OCI-LY3 (cell line): ENCODE data around the gene METTL6.
"Not testable (repeated sequence)": the region's sequence is repeated elsewhere in the genome, so short reads cannot be mapped to it uniquely, and the experiment has no call there.

Source experiments
- H2AFZ ChIP-seq: fragments of 200-600, 300-600 bp; shearing (Covaris generic); 2 replicates; pipeline ENCODE4 v1.6.0; 2014; ENCODE audit warnings: antibody characterized with exemption, low read depth, low read length
- H3K27ac ChIP-seq: fragments of 200-600, 300-600 bp; sonication (generic); 2 replicates; pipeline ENCODE4 v1.5.1; 2014; ENCODE audit warnings: mild to moderate bottlenecking, low read length, moderate library complexity, mixed read lengths
- H3K27me3 ChIP-seq: fragments of 200-600, 300-600 bp; sonication (generic); 2 replicates; pipeline ENCODE4 v1.6.1; 2014; ENCODE audit warnings: low read depth, low read length, mixed read lengths
- H3K36me3 ChIP-seq: fragments of 200-600, 300-600 bp; sonication (generic); replicated peaks from 2 replicates; pipeline ENCODE3; 2014; ENCODE audit warnings: low read depth, low read length, mixed read lengths
- H3K4me1 ChIP-seq: fragments of 300-600, 200-600 bp; sonication (generic); 2 replicates; pipeline ENCODE4 v1.6.1; 2014; ENCODE audit warnings: low read length, mixed read lengths
- H3K4me2 ChIP-seq: fragments of 200-600, 300-600 bp; sonication (generic); 2 replicates; pipeline ENCODE4 v1.6.1; 2014; ENCODE audit warnings: low read length, mixed read lengths
- H3K4me3 ChIP-seq: fragments of 300-600, 200-600 bp; sonication (generic); 2 replicates; pipeline ENCODE4 v1.5.1; 2014; ENCODE audit warnings: antibody characterized with exemption, mild to moderate bottlenecking, low read length, moderate library complexity
- H3K79me2 ChIP-seq: fragments of 300-600, 200-600 bp; shearing (Covaris generic); 2 replicates; pipeline ENCODE4 v1.6.1; 2014; ENCODE audit warnings: mild to moderate bottlenecking, low read length, mixed read lengths
- H3K9ac ChIP-seq: fragments of 300-600, 200-600 bp; shearing (Covaris generic); 2 replicates; pipeline ENCODE4 v1.6.0; 2014; ENCODE audit warnings: mild to moderate bottlenecking, low read length, moderate library complexity
- H3K9me3 ChIP-seq: fragments of 200-600, 300-600 bp; shearing (Covaris generic); 2 replicates; pipeline ENCODE4 v1.6.1; 2014; ENCODE audit warnings: low read length, mixed read lengths; ENCODE audit not compliant: insufficient read depth
- H4K20me1 ChIP-seq: fragments of 200-600, 300-600 bp; sonication (generic); 2 replicates; pipeline ENCODE4 v1.6.1; 2016; ENCODE audit warnings: low read length, mixed read lengths; ENCODE audit not compliant: insufficient read depth
- EZH2phosphoT487 ChIP-seq: fragments of 200-600 bp; shearing (Covaris generic); IDR thresholded peaks from 2 replicates; pipeline ENCODE4 v1.6.1; 2018; ENCODE audit warnings: antibody characterized with exemption, mixed run types, low read depth
- TF ChIP-seq, protein P1 (sequence below): fragments of 200-600, 300-600 bp; sonication (generic); IDR thresholded peaks from 2 replicates; pipeline ENCODE4 v1.5.1; 2014; ENCODE audit warnings: antibody characterized with exemption, low read length, low read depth

Gene METTL6

DNA sequence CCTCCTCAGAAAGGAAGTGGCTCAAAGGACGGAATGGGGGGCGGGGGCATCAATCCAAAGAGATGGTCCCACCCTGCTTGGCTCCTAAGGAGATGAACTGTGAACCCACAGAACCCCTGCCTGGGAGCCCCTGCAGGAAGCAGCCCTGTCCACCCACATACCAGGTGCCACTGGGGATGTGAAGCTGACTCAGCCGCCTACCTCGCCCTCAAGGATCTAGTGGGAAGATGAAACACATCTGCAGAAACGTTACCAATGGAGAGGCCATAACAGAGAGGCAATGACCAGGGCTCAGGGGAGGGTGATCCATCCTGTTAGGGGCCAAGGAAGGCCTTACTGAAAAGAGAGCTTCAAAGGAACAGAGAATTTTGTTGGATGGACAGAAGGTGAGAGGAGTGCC is 35.1 kb upstream of the METTL6 start:
- H3K4me3 ChIP-seq, result no peak overlapping the region
- no peaks in the 10 kb centered on the region for H3K79me2 ChIP-seq
- H3K9me3 ChIP-seq, result no peaks in the 10 kb centered on the region
- no peaks in the 10 kb centered on the region for H4K20me1 ChIP-seq
- H3K4me2 ChIP-seq, result no peak overlapping the region
- no peak overlapping the region for H3K9ac ChIP-seq
- no peak overlapping the region for H3K27ac ChIP-seq
- H3K36me3 ChIP-seq, result no peaks in the 10 kb centered on the region
- H3K4me1 ChIP-seq, result no peaks in the 10 kb centered on the region
- 0 out of 2 replicates have a peak, but pooled peaks cover 4% of the 10 kb centered on the region for H3K27me3 ChIP-seq
- TF ChIP-seq EZH2phosphoT487, result no peak
- TF ChIP-seq, protein P1, sequence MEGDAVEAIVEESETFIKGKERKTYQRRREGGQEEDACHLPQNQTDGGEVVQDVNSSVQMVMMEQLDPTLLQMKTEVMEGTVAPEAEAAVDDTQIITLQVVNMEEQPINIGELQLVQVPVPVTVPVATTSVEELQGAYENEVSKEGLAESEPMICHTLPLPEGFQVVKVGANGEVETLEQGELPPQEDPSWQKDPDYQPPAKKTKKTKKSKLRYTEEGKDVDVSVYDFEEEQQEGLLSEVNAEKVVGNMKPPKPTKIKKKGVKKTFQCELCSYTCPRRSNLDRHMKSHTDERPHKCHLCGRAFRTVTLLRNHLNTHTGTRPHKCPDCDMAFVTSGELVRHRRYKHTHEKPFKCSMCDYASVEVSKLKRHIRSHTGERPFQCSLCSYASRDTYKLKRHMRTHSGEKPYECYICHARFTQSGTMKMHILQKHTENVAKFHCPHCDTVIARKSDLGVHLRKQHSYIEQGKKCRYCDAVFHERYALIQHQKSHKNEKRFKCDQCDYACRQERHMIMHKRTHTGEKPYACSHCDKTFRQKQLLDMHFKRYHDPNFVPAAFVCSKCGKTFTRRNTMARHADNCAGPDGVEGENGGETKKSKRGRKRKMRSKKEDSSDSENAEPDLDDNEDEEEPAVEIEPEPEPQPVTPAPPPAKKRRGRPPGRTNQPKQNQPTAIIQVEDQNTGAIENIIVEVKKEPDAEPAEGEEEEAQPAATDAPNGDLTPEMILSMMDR, result no peak
- no peak overlapping the region for H2AFZ ChIP-seq

DNA sequence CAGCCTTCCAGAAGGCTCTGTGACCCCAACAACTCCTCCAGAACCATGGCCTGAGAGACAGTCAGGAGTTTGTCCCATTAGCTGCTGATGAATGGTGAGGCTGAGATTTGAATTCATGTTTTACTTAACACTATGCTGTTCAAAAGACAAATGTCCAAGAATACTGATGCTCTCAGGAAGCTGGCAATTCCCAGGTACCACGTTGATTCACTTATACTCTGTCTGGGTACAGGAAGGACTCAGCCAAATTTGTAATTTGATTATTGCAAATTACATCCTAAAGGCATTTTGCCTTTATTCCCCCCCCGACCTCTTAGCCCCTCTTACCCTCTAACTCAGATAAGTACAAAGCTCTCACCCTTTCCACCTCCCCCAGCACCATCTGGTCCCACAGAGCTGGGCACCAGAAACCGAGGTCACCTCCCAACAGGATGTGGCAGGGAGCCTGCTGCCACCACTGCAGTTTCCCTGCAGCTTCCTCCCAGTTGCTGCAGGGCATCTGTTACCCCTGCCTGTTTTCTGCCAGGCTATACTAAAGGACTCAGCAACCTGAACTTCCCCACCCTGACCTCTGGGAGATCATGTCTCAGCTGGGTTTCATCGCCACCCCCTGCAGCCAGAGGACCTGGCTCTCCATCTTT is 33.7 kb upstream of the METTL6 start:
- Histone ChIP-seq H2AFZ (no peak overlapping the region), H4K20me1 (no peaks in the 10 kb centered on the region), H3K4me3 (no peak overlapping the region), H3K9me3 (no peaks in the 10 kb centered on the region), H3K4me2 (no peak overlapping the region), H3K27ac (no peak overlapping the region), H3K4me1 (no peaks in the 10 kb centered on the region), H3K27me3 (0 out of 2 replicates have a peak, but pooled peaks cover 4% of the 10 kb centered on the region), H3K36me3 (no peaks in the 10 kb centered on the region), H3K79me2 (no peaks in the 10 kb centered on the region), H3K9ac (no peak overlapping the region)
- TF ChIP-seq, protein P1, result no peak

DNA sequence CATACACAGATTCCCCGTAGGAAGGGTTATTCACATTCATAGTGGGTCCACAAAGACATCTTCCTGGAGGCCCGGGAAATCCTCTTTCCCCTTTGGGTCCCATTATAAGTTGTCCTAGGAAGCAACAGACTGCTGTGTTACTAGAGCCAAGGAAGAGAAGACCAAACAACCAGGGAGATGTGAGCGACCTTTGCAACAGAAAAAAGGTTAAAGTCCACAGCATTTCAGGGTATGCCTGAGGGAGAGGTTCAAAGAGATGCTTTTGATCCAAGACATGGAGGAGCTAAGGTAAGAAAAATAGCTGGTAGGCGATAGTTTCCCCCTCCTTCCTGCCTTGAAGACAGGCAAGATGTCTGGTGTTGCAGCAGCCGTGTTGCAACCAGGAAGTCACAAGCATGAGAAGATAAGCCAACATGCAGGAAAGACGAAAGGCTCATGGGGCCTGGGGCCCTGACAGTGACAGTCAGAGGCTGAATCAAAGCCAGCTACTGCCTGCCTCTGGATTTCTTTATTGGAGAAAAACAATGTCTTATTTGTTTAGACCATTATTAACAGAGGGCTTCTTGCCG is 31.0 kb upstream of the METTL6 start:
- no peak overlapping the region for H3K4me3 ChIP-seq
- no peaks in the 10 kb centered on the region for H3K36me3 ChIP-seq
- H3K4me1 ChIP-seq, result no peaks in the 10 kb centered on the region
- H4K20me1 ChIP-seq, result no peaks in the 10 kb centered on the region
- no peak overlapping the region for H3K4me2 ChIP-seq
- no peaks in the 10 kb centered on the region for H3K9me3 ChIP-seq
- TF ChIP-seq, protein P1, result no peak
- no peak for TF ChIP-seq EZH2phosphoT487
- H3K79me2 ChIP-seq, result no peaks in the 10 kb centered on the region
- H3K27me3 ChIP-seq, result 0 out of 2 replicates have a peak, but pooled peaks cover 4% of the 10 kb centered on the region
- H3K9ac ChIP-seq, result no peak overlapping the region
- H3K27ac ChIP-seq, result no peak overlapping the region
- H2AFZ ChIP-seq, result no peak overlapping the region

DNA sequence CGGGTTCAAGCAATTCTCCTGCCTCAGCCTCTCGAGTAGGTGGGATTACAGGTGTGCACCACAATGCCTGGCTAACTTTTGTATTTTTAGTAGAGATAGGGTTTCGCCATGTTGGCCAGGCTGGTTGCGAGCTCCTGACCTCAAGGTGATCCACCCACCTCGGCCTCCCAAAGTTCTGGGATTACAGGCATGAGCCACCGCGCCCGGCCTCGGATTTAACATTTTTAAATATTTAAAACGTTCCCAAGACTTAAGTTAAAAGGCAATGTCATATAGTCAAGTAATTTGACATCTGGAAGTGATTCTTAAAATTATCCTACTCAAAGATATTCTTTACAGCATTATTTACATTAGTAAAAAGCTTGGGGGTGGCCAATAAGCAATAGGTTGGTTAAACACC is 29.6 kb upstream of the METTL6 start:
- H3K79me2 ChIP-seq, H3K4me1 ChIP-seq: not testable (repeated sequence)

More for the DNA sequence above, 29.6 kb upstream of the METTL6 start:
- not testable (repeated sequence) for H3K4me2 ChIP-seq, H4K20me1 ChIP-seq, H3K36me3 ChIP-seq, H3K4me3 ChIP-seq, H2AFZ ChIP-seq, H3K27me3 ChIP-seq, H3K9ac ChIP-seq, H3K27ac ChIP-seq, H3K9me3 ChIP-seq
